Fibroblast of gingiva (primary cell): ENCODE measurements around the gene PLA2G2D.
A peak's percentile ranks its signal among the peaks of the same experiment; 100 is the strongest.
"Not testable (repeated sequence)": the region's sequence is repeated elsewhere in the genome, so short reads cannot be mapped to it uniquely, and the experiment has no call there.

Experiments
- DNase-seq: peaks from one replicate; pipeline ENCODE4 v3.0.0-alpha.2; 2011; ENCODE audit warnings: low read depth

The PLA2G2D gene

DNA sequence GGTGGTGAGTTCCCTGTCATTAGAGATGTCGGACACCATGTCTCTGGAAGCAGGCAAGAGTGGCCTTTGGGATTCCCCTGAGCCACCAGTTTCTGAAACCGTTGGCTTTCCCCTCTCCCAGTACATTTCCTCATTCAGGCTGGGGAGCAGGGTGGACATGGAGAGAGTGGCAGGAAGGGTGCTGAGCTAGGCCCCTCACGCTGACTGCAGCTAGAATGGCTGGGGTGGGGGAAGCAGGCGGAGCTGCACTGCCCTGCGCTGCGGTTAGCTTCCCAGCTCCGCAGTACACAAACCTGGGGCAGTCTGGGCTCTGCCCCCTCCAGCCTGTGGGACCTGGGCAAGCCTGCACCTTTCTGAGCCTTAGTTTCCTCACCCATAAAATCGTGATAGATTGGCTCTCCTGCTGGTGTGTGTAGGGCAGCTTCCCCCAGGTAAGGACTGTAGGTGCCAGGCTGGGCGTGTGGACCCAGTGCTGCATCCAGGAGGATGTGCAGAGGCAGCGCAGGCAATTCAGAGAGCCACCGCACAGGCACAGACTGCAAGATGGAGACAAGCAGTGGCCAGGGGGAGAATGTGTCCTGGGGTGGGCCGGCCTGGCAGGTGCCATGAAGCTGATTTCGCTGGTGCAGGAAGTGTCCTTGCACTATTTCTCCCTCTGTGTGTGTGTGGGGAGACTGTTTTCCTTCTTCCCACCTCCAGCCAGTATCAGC, 22.8 kb upstream of the PLA2G2D start:
- no peak for DNase-seq

DNA sequence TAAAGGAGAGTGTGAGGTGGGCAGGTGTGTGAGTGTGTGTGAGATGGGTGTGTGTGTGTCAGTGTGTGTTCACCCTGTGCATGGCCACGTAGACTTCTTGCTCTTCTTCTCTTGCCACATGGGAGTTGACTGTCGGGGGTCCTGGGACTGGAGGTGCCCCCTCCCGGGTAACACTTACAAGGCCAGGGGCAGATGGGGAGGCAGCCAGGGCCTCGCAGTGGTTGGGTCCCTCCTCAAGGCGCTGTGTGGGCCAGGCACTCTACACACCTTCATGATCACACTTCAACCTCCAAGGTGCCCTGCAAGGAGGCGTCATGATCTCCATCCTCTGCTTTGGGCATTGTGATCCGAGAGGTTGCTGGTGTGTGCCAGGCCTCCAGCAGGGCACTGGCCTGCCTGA, 22.1 kb upstream of the PLA2G2D start:
- DNase-seq: no peak

GRCh38 chr1:20141001-20141400, 21.7 kb upstream of the PLA2G2D start:
- DNase-seq: no peak

- DNase-seq: no peak
Observed at GRCh38 chr1:20139776-20140612, 20.7 kb upstream of the PLA2G2D start.

- DNase-seq: no peak
Observed at GRCh38 chr1:20138961-20139550, 19.7 kb upstream of the PLA2G2D start, which contains the start of gene PLA2G2F. PLA2G2F (plus strand) TSS chr1:20139323; CDS start chr1:20139428, 105 bp downstream.

DNA sequence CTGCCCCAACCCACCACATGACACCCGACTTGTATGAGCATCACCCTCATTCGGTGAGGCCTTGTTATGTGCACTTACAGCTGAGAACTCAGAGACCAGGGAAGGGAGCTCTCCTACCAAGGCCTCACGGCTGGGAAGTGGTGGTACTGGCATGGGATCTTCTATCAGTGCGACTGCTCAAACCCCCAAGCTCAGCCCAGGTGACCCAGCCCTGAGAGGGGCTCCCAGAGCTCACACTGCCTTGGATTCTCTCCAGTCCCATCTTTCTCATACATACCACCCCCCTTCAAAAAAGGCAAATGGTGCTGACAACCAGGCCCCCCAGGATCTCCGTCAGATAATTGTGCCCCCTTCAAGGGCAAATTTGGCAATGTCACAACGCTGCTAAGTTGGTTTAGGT, 19.0 kb upstream of the PLA2G2D start:
- no peak for DNase-seq

DNA sequence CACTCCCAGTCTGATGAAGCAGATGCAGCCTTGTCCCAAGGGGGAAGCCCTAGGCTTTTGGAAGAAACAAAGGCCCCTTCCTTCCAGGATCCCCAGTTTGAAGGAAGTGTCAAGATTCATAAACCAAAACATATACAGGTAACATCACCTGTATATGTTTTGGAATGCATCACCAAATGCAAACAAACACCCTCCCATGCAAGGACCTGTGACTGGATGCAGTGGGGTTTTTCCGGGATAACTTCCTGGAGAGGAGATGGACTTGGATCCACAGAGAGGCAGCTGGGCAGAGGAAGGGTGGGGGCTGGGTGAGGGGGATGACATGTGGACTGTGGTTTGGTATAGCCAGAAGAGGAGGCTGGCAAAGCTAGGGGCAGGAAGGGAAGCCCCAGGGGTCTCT, 18.3 kb upstream of the PLA2G2D start:
- DNase-seq: no peak

- DNase-seq: no peak
Observed at GRCh38 chr1:20137055-20137454, 17.7 kb upstream of the PLA2G2D start.

GRCh38 chr1:20136249-20136648, 16.9 kb upstream of the PLA2G2D start:
- DNase-seq: no peak

DNA sequence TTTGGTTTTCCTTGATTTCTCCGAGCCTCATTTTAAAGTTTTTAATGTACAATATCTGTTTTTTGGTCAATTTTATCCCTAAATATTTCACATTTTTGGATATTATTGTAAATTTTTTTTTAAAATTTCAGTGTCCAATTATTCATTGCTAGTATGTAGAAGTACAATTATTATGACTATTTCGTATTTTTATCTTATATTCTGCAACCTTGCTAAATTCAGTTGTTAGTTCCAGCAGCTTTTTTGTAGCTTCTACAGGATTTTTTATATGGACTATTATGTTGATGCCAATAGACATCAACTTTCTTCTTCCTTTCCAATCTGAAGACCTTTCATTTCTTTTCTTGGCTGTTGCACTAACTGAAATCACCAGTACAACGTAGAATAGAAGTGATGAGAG, 15.7 kb upstream of the PLA2G2D start:
- DNase-seq: no peak

DNA sequence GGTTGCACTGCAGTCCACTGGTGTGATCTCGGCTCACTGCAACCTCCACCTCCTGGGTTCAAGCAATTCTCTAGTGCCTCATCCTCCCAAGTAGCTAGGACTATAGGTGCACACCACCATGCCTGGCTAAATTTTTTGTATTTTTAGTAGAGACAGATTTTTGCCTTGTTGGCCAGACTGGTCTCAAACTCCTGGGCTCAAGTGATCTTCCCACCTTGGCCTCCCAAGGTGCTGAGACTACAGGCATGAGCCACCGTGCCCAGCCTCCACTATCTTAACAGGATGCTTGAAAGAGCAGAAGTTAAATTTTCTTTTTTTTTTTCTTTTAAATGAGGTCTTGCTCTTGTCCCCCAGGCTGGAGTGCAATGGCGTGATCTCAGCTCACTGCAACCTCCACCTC, 11.2 kb upstream of the PLA2G2D start:
- not testable (repeated sequence) for DNase-seq

DNA sequence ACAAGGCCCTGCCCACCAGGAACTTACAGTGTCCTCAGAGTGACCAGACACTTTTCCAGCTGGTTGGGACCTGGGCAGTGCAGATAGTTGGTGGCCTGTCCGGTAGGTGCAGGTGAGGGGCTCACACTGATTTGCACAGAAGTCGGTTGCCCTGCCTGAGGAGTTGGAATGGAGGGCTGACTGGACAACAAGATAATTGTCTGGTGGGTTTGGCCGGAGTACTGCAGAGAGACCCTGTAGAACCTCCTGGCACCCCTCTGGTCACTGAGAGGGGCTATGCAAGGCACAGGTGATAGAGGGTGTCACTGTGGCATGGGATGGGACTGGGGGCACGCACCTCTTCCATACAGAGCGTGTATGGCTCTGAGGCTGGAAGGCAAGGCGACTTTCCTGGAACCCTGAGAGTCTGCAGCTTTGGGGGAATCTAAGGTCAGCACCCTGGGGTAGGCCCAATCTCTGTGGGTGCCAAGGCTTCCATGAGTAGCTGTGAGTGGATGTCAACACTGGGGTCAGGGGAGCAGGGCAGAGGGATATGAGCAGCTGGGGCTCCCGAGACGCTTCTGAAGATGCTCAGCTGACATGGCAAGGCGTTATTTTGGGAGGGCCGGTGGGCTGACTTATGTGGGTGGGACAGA, 7.6 kb upstream of the PLA2G2D start:
- DNase-seq: no peak

- no peak for DNase-seq
Observed at GRCh38 chr1:20126041-20126805, 6.9 kb upstream of the PLA2G2D start.

DNA sequence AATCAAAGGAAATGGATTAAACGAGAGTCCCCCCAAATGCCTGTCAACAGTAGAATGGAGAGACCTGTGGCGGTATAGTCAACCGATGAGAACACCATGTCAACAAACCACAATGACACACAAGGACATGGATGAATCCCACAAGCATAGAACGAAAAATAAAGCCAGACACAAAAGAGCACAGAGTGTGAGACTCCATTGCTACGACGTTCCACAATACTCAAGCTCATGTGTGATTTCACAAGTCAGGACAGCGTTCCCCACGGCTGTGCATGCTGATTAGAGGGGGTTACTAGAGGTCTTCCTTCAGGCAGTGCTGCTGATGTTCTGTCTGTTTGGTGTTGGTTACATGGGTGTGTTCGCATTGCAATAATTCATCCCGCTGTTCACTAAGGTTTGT, 5.8 kb upstream of the PLA2G2D start:
- no peak for DNase-seq

GRCh38 chr1:20124456-20125057, 5.2 kb upstream of the PLA2G2D start:
- peak; percentile 30 for DNase-seq

- DNase-seq: no peak
Observed at GRCh38 chr1:20123722-20124455, 4.6 kb upstream of the PLA2G2D start.

DNA sequence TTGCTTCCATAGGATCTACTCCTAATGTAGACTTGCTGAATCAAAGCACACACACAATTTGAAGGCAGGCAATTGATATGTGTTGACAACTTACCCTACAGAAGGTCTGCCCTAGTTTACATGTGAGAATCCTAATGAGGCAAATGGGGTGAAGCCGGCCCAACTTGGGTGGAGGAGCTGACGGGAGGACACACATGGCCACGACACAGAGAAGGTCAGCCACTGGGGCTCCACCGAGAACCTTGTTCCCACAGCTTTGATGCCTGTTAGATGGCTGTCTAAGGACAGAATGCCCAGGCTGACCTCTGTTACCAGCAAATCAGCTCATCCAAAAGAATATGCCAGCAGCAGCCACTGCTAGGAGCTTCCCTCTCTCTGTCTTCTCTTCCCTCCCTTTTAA, 1.5 kb upstream of the PLA2G2D start:
- DNase-seq: no peak

GRCh38 chr1:20117236-20117635, 2.1 kb downstream of the PLA2G2D start:
- no peak for DNase-seq

- no peak for DNase-seq
Observed at GRCh38 chr1:20115916-20116315, 3.4 kb downstream of the PLA2G2D start.

GRCh38 chr1:20115479-20115878, 3.9 kb downstream of the PLA2G2D start:
- no peak for DNase-seq
